HEK293 (cell line): ENCODE results near the gene TRMT44.

Experiments used
- CTCF ChIA-PET: fragments of 350-600 bp; formaldehyde crosslinking; extraction: SDS; loops from one replicate; lab custom pipeline; 2021; ENCODE audit warnings: antibody characterized with exemption; lab: Yijun Ruan, JAX
- POLR2A ChIA-PET: fragments of 300-600 bp; formaldehyde crosslinking; extraction: SDS; loops from one replicate; lab custom pipeline; 2020; ENCODE audit warnings: antibody characterized with exemption, inconsistent platforms; lab: Yijun Ruan, JAX
- H3K27ac ChIP-seq: fragments of 200-500 bp; sonication (Bioruptor generic); 2 replicates; pipeline ENCODE4 v1.5.1; 2014; ENCODE audit warnings: low read depth, low read length, control low read depth, inconsistent platforms; ENCODE audit errors: extremely low read depth
- H3K36me3 ChIP-seq, 2 experiments: fragments of 200-500 bp in 1 of 2; sonication (Bioruptor generic) in 1 of 2; 1 replicate in 1 of 2; 2 replicates in 1 of 2; pipeline ENCODE4 v1.5.1; 2014 to 2017; ENCODE audit warnings: inconsistent platforms in 2 of 2, low read length in 2 of 2; ENCODE audit not compliant: control insufficient read depth in 2 of 2, insufficient read depth in 1 of 2
- H3K4me1 ChIP-seq: fragments of 200-500 bp; sonication (Bioruptor generic); 2 replicates; pipeline ENCODE4 v1.5.1; 2014; ENCODE audit warnings: mild to moderate bottlenecking, low read length, inconsistent platforms; ENCODE audit not compliant: control insufficient read depth, insufficient read depth
- H3K4me3 ChIP-seq: 2 replicates; pipeline ENCODE4 v1.5.1; 2011; ENCODE audit warnings: low read depth, mild to moderate bottlenecking, control low read depth, low read length, moderate library complexity
- H3K9me3 ChIP-seq: fragments of 200-500 bp; sonication (Bioruptor generic); 2 replicates; pipeline ENCODE4 v1.5.1; 2014; ENCODE audit warnings: low read depth, low read length, inconsistent platforms; ENCODE audit not compliant: control insufficient read depth, insufficient read depth
- BCL11B ChIP-seq: fragments of 450-650 bp; formaldehyde crosslinking; IDR thresholded peaks from 2 replicates; pipeline ENCODE4 v1.5.1; 2016; ENCODE audit warnings: low read depth, missing biosample characterization, missing genetic modification characterization
- GLI4 ChIP-seq: fragments of 450-650 bp; formaldehyde crosslinking; IDR thresholded peaks from 2 replicates; pipeline ENCODE4 v1.5.1; 2016; ENCODE audit warnings: missing biosample characterization, missing genetic modification characterization
- HOXA7 ChIP-seq: sonication (generic); formaldehyde crosslinking; IDR thresholded peaks from 2 replicates; pipeline ENCODE4 v1.8.1; 2022; ENCODE audit warnings: missing genetic modification reagents, borderline replicate concordance
- KLF1 ChIP-seq: fragments of 450-650 bp; formaldehyde crosslinking; IDR thresholded peaks from 2 replicates; pipeline ENCODE4 v1.5.1; 2016; ENCODE audit warnings: missing biosample characterization, missing genetic modification characterization
- KLF16 ChIP-seq: fragments of 450-650 bp; formaldehyde crosslinking; IDR thresholded peaks from 2 replicates; pipeline ENCODE4 v1.5.1; 2017; ENCODE audit warnings: missing biosample characterization, missing genetic modification characterization
- SP3 ChIP-seq: fragments of 450-650 bp; formaldehyde crosslinking; IDR thresholded peaks from 2 replicates; pipeline ENCODE4 v1.5.1; 2016; ENCODE audit warnings: missing biosample characterization, missing genetic modification characterization
- ZBTB7A ChIP-seq: fragments of 450-650 bp; formaldehyde crosslinking; IDR thresholded peaks from 2 replicates; pipeline ENCODE4 v1.5.1; 2016; ENCODE audit warnings: low read depth, missing biosample characterization, missing genetic modification characterization
- ZNF114 ChIP-seq: fragments of 450-650 bp; formaldehyde crosslinking; IDR thresholded peaks from 2 replicates; pipeline ENCODE4 v1.5.0; 2017; ENCODE audit warnings: missing biosample characterization, missing genetic modification characterization
- ZNF155 ChIP-seq: fragments of 450-650 bp; formaldehyde crosslinking; IDR thresholded peaks from 2 replicates; pipeline ENCODE4 v1.5.1; 2016; ENCODE audit warnings: missing biosample characterization, missing genetic modification characterization
- ZNF2 ChIP-seq: fragments of 450-650 bp; formaldehyde crosslinking; IDR thresholded peaks from 2 replicates; pipeline ENCODE4 v1.5.1; 2016; ENCODE audit warnings: missing biosample characterization, missing genetic modification characterization
- ZNF24 ChIP-seq: fragments of 450-650 bp; formaldehyde crosslinking; IDR thresholded peaks from 2 replicates; pipeline ENCODE4 v1.5.1; 2016; ENCODE audit warnings: missing biosample characterization, missing genetic modification characterization
- ZNF473 ChIP-seq: fragments of 450-650 bp; formaldehyde crosslinking; IDR thresholded peaks from 2 replicates; pipeline ENCODE4 v1.5.1; 2017; ENCODE audit warnings: missing biosample characterization, missing genetic modification characterization
- ZNF549 ChIP-seq: fragments of 450-650 bp; IDR thresholded peaks from 2 replicates; pipeline ENCODE4 v1.5.1; 2018; ENCODE audit warnings: missing biosample characterization, missing genetic modification characterization, mild to moderate bottlenecking, inconsistent platforms, moderate library complexity
- ZNF626 ChIP-seq: fragments of 450-650 bp; sonication (Bioruptor Pico); formaldehyde crosslinking; IDR thresholded peaks from 2 replicates; pipeline ENCODE4 v1.5.1; 2018; ENCODE audit warnings: missing biosample characterization, missing genetic modification characterization, inconsistent platforms
- ZNF664 ChIP-seq: fragments of 450-650 bp; formaldehyde crosslinking; IDR thresholded peaks from 2 replicates; pipeline ENCODE4 v1.5.1; 2016; ENCODE audit warnings: missing biosample characterization, missing genetic modification characterization
- ZNF677 ChIP-seq: fragments of 450-650 bp; IDR thresholded peaks from 2 replicates; pipeline ENCODE4 v1.5.0; 2018; ENCODE audit warnings: missing biosample characterization, mild to moderate bottlenecking, missing genetic modification characterization, moderate library complexity
- ZNF76 ChIP-seq: fragments of 450-650 bp; formaldehyde crosslinking; IDR thresholded peaks from 2 replicates; pipeline ENCODE4; 2016; ENCODE audit warnings: low read depth, missing biosample characterization, missing genetic modification characterization, borderline replicate concordance
- ZSCAN16 ChIP-seq: fragments of 450-650 bp; formaldehyde crosslinking; IDR thresholded peaks from 2 replicates; pipeline ENCODE4 v1.5.1; 2016; ENCODE audit warnings: missing biosample characterization, missing genetic modification characterization
- TF ChIP-seq, protein P1 (sequence below): fragments of 450-650 bp; formaldehyde crosslinking; IDR thresholded peaks from 2 replicates; pipeline ENCODE4 v1.5.1; 2017; ENCODE audit warnings: missing biosample characterization, missing genetic modification characterization
- TF ChIP-seq, protein P2 (sequence below): fragments of 450-650 bp; formaldehyde crosslinking; IDR thresholded peaks from 2 replicates; pipeline ENCODE4 v1.5.1; 2017; ENCODE audit warnings: missing biosample characterization, missing genetic modification characterization
- TF ChIP-seq, protein P3 (sequence below): fragments of 450-650 bp; formaldehyde crosslinking; IDR thresholded peaks from 2 replicates; pipeline ENCODE4 v1.5.1; 2017; ENCODE audit warnings: missing biosample characterization, missing genetic modification characterization
- TF ChIP-seq, protein P4 (sequence below): fragments of 450-650 bp; formaldehyde crosslinking; IDR thresholded peaks from 2 replicates; pipeline ENCODE4; 2016; ENCODE audit warnings: missing biosample characterization, missing genetic modification characterization
- TF ChIP-seq, protein P5 (sequence below): fragments of 450-650 bp; formaldehyde crosslinking; IDR thresholded peaks from 2 replicates; pipeline ENCODE4 v1.5.1; 2016; ENCODE audit warnings: missing biosample characterization, missing genetic modification characterization
- TF ChIP-seq, protein P6 (sequence below): fragments of 450-650 bp; formaldehyde crosslinking; IDR thresholded peaks from 2 replicates; pipeline ENCODE4 v1.5.1; 2016; ENCODE audit warnings: missing biosample characterization, missing genetic modification characterization
- TF ChIP-seq, protein P7 (sequence below): fragments of 450-650 bp; formaldehyde crosslinking; IDR thresholded peaks from 2 replicates; pipeline ENCODE4 v1.5.1; 2016; ENCODE audit warnings: missing biosample characterization, missing genetic modification characterization

The TRMT44 gene

DNA sequence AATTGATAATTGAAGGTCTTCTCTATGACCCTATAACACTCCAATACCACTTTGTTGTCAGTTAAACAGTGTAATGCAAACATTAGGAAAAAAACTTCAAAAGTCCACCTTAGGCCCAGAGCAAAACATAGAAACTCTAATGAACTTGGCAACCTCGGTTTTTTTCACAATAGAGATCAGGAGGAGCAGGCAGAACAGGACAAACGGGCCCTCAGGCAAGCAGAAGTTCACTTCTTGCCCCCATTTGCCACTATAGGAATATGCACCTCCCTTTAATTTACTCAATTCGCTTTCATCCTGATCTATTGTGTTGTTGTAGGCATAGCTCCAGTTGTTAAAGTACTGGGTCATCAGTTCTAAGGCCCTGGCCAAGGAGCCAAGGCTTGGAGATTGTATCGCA lies 18.2 kb upstream of the TRMT44 start:
- Histone ChIP-seq H3K4me1 (no peaks in the 10 kb centered on the region), H3K9me3 (no peaks in the 10 kb centered on the region), H3K36me3 (no peaks in the 10 kb centered on the region), H3K27ac (no peak overlapping the region), H3K4me3 (no peak overlapping the region)
- ChIA-PET POLR2A (no interaction called here), CTCF (no interaction called here)
- TF ChIP-seq ZSCAN16 (tag by site-specific recombination) (no peak), ZNF2 (tag by site-specific recombination) (no peak), ZNF155 (tag by site-specific recombination) (no peak), ZNF24 (tag by site-specific recombination) (no peak), GLI4 (tag by site-specific recombination) (no peak), ZBTB7A (tag by site-specific recombination) (no peak), ZNF114 (tag by site-specific recombination) (no peak), ZNF664 (tag by site-specific recombination) (no peak), KLF1 (tag by site-specific recombination) (no peak)
- TF ChIP-seq, protein P1, sequence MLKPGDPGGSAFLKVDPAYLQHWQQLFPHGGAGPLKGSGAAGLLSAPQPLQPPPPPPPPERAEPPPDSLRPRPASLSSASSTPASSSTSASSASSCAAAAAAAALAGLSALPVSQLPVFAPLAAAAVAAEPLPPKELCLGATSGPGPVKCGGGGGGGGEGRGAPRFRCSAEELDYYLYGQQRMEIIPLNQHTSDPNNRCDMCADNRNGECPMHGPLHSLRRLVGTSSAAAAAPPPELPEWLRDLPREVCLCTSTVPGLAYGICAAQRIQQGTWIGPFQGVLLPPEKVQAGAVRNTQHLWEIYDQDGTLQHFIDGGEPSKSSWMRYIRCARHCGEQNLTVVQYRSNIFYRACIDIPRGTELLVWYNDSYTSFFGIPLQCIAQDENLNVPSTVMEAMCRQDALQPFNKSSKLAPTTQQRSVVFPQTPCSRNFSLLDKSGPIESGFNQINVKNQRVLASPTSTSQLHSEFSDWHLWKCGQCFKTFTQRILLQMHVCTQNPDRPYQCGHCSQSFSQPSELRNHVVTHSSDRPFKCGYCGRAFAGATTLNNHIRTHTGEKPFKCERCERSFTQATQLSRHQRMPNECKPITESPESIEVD (tag by site-specific recombination) = no peak
- TF ChIP-seq, protein P2, sequence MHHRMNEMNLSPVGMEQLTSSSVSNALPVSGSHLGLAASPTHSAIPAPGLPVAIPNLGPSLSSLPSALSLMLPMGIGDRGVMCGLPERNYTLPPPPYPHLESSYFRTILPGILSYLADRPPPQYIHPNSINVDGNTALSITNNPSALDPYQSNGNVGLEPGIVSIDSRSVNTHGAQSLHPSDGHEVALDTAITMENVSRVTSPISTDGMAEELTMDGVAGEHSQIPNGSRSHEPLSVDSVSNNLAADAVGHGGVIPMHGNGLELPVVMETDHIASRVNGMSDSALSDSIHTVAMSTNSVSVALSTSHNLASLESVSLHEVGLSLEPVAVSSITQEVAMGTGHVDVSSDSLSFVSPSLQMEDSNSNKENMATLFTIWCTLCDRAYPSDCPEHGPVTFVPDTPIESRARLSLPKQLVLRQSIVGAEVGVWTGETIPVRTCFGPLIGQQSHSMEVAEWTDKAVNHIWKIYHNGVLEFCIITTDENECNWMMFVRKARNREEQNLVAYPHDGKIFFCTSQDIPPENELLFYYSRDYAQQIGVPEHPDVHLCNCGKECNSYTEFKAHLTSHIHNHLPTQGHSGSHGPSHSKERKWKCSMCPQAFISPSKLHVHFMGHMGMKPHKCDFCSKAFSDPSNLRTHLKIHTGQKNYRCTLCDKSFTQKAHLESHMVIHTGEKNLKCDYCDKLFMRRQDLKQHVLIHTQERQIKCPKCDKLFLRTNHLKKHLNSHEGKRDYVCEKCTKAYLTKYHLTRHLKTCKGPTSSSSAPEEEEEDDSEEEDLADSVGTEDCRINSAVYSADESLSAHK (tag by site-specific recombination) = no peak
- TF ChIP-seq, protein P3, sequence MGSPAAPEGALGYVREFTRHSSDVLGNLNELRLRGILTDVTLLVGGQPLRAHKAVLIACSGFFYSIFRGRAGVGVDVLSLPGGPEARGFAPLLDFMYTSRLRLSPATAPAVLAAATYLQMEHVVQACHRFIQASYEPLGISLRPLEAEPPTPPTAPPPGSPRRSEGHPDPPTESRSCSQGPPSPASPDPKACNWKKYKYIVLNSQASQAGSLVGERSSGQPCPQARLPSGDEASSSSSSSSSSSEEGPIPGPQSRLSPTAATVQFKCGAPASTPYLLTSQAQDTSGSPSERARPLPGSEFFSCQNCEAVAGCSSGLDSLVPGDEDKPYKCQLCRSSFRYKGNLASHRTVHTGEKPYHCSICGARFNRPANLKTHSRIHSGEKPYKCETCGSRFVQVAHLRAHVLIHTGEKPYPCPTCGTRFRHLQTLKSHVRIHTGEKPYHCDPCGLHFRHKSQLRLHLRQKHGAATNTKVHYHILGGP = no peak
- TF ChIP-seq, protein P4, sequence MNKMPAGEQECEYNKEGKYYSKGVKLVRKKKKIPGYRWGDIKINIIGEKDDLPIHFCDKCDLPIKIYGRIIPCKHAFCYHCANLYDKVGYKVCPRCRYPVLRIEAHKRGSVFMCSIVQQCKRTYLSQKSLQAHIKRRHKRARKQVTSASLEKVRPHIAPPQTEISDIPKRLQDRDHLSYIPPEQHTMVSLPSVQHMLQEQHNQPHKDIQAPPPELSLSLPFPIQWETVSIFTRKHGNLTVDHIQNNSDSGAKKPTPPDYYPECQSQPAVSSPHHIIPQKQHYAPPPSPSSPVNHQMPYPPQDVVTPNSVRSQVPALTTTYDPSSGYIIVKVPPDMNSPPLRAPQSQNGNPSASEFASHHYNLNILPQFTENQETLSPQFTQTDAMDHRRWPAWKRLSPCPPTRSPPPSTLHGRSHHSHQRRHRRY (tag by site-specific recombination) = no peak

DNA sequence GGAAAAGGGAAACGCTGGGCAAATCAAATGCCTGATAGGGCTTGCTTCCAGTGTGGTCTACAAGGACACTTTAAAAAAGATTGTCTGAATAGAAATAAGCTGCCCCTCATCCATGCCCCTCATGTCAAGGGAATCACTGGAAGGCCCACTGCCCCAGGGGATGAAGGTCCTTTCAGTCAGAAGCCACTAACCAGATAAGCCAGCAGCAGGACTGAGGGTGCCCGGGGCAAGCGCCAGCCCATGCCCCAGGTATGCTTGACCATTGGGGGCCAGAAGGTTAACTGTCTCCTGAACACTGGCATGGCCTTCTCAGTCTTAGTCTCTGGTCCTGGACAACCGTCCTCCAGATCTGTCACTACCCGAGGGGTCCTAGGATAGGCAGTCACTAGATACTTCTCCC lies 17.8 kb upstream of the TRMT44 start:
- POLR2A ChIA-PET = no interaction called here
- H3K36me3 ChIP-seq = no peaks in the 10 kb centered on the region
- no peak overlapping the region for H3K4me3 ChIP-seq
- no peak overlapping the region for H3K27ac ChIP-seq
- H3K4me1 ChIP-seq = no peaks in the 10 kb centered on the region
- CTCF ChIA-PET = no interaction called here
- H3K9me3 ChIP-seq = no peaks in the 10 kb centered on the region
- TF ChIP-seq ZNF549 (tag by site-specific recombination) (no peak), KLF16 (no peak), BCL11B (tag by site-specific recombination) (no peak), ZNF677 (tag by site-specific recombination) (no peak), ZNF626 (tag by site-specific recombination) (no peak), HOXA7 (CRISPR knock-in tag) (no peak), ZNF473 (no peak), SP3 (no peak), ZNF76 (no peak)
- TF ChIP-seq, protein P5, sequence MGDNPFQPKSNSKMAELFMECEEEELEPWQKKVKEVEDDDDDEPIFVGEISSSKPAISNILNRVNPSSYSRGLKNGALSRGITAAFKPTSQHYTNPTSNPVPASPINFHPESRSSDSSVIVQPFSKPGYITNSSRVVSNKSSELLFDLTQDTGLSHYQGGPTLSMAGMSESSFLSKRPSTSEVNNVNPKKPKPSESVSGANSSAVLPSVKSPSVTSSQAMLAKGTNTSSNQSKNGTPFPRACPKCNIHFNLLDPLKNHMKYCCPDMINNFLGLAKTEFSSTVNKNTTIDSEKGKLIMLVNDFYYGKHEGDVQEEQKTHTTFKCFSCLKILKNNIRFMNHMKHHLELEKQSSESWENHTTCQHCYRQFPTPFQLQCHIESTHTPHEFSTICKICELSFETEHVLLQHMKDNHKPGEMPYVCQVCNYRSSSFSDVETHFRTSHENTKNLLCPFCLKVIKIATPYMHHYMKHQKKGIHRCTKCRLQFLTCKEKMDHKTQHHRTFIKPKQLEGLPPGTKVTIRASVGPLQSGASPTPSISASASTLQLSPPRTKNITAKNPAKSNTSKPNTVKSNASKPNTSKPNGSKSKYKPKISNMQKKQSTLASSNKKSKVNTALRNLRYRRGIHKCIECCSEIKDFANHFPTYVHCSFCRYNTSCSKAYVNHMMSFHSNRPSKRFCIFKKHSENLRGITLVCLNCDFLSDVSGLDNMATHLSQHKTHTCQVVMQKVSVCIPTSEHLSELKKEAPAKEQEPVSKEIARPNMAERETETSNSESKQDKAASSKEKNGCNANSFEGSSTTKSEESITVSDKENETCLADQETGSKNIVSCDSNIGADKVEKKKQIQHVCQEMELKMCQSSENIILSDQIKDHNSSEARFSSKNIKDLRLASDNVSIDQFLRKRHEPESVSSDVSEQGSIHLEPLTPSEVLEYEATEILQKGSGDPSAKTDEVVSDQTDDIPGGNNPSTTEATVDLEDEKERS (tag by site-specific recombination) = no peak
- TF ChIP-seq, protein P6, sequence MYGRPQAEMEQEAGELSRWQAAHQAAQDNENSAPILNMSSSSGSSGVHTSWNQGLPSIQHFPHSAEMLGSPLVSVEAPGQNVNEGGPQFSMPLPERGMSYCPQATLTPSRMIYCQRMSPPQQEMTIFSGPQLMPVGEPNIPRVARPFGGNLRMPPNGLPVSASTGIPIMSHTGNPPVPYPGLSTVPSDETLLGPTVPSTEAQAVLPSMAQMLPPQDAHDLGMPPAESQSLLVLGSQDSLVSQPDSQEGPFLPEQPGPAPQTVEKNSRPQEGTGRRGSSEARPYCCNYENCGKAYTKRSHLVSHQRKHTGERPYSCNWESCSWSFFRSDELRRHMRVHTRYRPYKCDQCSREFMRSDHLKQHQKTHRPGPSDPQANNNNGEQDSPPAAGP = no peak
- TF ChIP-seq, protein P7, sequence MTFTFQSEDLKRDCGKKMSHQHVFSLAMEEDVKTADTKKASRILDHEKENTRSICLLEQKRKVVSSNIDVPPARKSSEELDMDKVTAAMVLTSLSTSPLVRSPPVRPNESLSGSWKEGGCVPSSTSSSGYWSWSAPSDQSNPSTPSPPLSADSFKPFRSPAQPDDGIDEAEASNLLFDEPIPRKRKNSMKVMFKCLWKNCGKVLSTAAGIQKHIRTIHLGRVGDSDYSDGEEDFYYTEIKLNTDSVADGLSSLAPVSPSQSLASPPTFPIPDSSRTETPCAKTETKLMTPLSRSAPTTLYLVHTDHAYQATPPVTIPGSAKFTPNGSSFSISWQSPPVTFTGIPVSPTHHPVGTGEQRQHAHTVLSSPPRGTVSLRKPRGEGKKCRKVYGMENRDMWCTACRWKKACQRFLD (tag by site-specific recombination) = no peak
